Lower leg skin (tissue), 3 donors: ENCODE measurements around the gene MEGF6.

ENCODE experiments used
- POLR2A ChIP-seq, 2 donors: fragments of 450-650 bp; IDR thresholded peaks; one replicate each; pipeline ENCODE4 v1.6.1; 2016 to 2017; ENCODE audit warnings: antibody characterized with exemption in 2 of 2, mild to moderate bottlenecking in 1 of 2, moderate library complexity in 1 of 2
- TF ChIP-seq, protein P1 (sequence below), 3 donors: fragments of 450-650 bp; IDR thresholded peaks; one replicate each; pipeline ENCODE4 v1.5.1; 2016; ENCODE audit warnings: antibody characterized with exemption in 3 of 3, mild to moderate bottlenecking in 3 of 3, moderate library complexity in 2 of 3

DNA sequence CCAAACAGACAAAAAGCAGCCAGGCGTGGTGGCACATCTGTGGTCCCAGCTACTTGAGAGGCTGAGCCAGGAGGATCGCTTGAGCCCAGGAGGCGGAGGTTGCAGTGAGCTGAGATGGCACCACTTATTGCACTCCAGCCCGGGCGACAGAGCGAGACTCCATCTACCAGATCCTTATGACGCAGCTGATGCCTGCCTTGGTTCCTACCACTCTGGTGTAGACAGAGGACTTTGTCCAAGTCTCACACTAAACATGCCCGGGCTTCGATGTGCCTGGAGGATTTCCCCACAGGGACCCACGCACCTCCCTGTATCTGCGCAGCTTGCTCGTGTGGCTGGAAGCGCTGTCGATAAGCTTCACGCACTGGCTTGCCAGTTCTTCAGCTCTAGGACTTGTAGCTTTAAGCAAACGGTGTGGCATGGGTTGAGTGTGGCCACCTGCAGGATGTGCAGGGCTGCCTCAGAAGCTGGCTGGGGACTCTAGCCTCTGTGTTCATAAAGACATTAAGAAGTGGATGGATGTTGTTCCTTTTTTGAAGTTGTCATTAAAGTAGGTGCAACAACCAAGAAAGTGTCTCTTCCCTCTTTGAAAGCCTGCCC lies 18.4 kb upstream of the MEGF6 start:
- TF ChIP-seq, protein P1, sequence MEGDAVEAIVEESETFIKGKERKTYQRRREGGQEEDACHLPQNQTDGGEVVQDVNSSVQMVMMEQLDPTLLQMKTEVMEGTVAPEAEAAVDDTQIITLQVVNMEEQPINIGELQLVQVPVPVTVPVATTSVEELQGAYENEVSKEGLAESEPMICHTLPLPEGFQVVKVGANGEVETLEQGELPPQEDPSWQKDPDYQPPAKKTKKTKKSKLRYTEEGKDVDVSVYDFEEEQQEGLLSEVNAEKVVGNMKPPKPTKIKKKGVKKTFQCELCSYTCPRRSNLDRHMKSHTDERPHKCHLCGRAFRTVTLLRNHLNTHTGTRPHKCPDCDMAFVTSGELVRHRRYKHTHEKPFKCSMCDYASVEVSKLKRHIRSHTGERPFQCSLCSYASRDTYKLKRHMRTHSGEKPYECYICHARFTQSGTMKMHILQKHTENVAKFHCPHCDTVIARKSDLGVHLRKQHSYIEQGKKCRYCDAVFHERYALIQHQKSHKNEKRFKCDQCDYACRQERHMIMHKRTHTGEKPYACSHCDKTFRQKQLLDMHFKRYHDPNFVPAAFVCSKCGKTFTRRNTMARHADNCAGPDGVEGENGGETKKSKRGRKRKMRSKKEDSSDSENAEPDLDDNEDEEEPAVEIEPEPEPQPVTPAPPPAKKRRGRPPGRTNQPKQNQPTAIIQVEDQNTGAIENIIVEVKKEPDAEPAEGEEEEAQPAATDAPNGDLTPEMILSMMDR (IDR thresholded peaks at IDR 0.05), result no peak
- TF ChIP-seq POLR2A (IDR thresholded peaks at IDR 0.05), result no peak
